Measurements from ENCODE around the gene UQCRC2.
"Not testable (repeated sequence)": the region's sequence is repeated elsewhere in the genome, so short reads cannot be mapped to it uniquely, and the experiment has no call there.

UQCRC2 gene

DNA sequence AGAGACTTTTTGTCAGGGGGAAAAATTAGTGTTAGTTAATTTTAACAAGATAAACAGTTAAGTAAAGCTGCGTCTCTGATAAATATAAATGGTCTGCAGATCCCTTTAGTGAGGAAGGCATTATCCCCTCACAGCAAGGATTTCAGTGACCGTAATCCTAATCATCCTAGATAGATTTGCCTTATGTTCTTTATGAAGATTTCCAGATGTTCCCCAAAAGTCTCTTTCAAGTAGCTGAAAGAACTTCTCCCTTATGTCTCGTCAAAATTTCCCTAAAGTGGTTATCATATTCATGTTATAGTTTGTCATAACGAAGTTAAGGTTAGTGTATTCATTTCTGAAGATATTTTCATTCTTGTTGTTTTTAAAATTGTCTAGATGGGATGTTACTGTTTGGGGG is 60.3 kb downstream of the UQCRC2 start:
- DNase-seq (ENCODE audit: low read depth): no peak
- H3K4me3 ChIP-seq (ENCODE audit: low read depth, low read length): no peak overlapping the region
- TF ChIP-seq, protein P1, sequence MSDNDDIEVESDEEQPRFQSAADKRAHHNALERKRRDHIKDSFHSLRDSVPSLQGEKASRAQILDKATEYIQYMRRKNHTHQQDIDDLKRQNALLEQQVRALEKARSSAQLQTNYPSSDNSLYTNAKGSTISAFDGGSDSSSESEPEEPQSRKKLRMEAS (IDR thresholded peaks at IDR 0.05; ENCODE audit: low read depth, low read length): no peak
- TF ChIP-seq CTCF (IDR thresholded peaks at IDR 0.05; ENCODE audit: low read depth, low read length): no peak
- no peak for TF ChIP-seq POLR2A (IDR thresholded peaks at IDR 0.05; ENCODE audit: extremely low read depth, insufficient read length)
- TF ChIP-seq MYC (IDR thresholded peaks at IDR 0.05; ENCODE audit: low read depth, low read length): no peak

DNA sequence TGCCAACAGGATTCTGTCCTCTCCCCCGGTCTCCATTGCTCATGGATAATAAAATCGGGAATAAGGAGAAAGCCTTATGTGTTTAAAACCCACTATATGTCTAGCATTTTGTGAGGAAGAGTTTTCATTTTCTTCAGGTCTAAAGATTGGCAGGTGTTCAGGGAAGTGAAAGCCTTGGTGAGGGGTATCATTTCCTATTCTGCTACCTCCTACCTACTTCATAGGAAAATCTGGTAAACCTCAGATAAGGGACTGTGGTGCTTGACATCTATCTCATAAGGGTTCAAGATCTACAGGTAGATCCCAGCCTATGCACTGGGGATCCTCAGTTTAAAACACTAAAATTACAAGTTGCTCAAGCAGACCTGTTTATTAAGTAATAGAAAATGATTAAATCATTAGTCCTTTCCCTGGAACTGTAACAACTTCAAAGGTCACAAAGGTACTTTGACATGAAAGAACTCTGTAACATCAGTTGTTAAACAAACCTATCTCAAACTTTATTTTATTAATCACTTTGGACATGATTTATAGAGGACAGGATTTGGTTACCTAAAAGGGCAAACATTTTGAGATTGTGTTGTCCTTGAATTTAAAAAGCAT is 61.2 kb downstream of the UQCRC2 start:
- TF ChIP-seq, protein P1 (IDR thresholded peaks at IDR 0.05; ENCODE audit: low read depth, low read length): no peak
- TF ChIP-seq MYC (IDR thresholded peaks at IDR 0.05; ENCODE audit: low read depth, low read length) (no peak), CTCF (IDR thresholded peaks at IDR 0.05; ENCODE audit: low read depth, low read length) (no peak), POLR2A (IDR thresholded peaks at IDR 0.05; ENCODE audit: extremely low read depth, insufficient read length) (no peak)
- H3K4me3 ChIP-seq (ENCODE audit: low read depth, low read length): no peak overlapping the region
- no peak for DNase-seq (ENCODE audit: low read depth)

DNA sequence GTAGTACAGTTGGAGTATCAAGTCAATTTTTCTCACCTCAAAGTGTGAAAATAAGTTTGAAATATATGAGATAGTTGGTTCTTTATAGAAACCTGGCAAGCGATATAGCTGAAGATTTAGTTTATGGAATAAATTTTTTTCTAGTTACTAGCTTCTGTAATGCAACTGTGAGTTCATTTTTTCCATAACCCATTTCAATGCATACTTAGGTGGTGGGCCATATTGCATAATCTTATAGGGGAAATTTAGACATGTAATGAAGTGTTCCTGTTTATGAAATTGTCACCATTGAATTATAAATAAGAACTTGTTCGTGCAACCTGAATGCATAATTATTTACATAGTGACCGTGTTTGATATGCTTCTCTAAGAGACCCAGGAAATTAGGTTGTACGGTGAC is 63.8 kb downstream of the UQCRC2 start:
- no peak for TF ChIP-seq CTCF (IDR thresholded peaks at IDR 0.05; ENCODE audit: low read depth, low read length)
- no peak for DNase-seq (ENCODE audit: low read depth)
- H3K4me3 ChIP-seq (ENCODE audit: low read depth, low read length): no peak overlapping the region

DNA sequence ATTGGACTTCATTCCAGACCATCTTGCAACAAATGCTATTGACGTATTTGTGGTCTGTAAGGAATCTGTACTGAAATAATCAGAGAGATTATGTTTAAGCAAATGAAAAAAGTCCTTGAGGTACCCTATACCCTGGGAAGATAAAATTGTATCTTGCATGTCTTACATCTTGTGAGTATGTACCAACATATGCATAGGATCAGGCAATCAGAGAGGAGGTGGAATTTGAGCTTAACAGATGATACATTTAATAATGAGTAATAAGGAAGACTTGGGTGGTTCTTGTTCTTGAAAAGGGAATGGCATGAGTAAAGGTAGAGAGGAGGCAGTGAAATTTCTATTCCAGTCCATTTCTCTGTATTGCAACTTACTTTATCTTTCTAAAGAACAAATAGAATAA is 65.4 kb downstream of the UQCRC2 start:
- TF ChIP-seq CTCF (IDR thresholded peaks at IDR 0.05; ENCODE audit: low read depth, low read length) (no peak), MYC (IDR thresholded peaks at IDR 0.05; ENCODE audit: low read depth, low read length) (no peak), POLR2A (IDR thresholded peaks at IDR 0.05; ENCODE audit: extremely low read depth, insufficient read length) (no peak)
- TF ChIP-seq, protein P1 (IDR thresholded peaks at IDR 0.05; ENCODE audit: low read depth, low read length): no peak
- no peak for DNase-seq (ENCODE audit: low read depth)

GRCh38 chr16:22022151-22022550 is 69.0 kb downstream of the UQCRC2 start:
- DNase-seq (ENCODE audit: low read depth): no peak
- H3K4me3 ChIP-seq (ENCODE audit: low read depth, low read length): no peak overlapping the region
- TF ChIP-seq MYC (IDR thresholded peaks at IDR 0.05; ENCODE audit: low read depth, low read length) (no peak), POLR2A (IDR thresholded peaks at IDR 0.05; ENCODE audit: extremely low read depth, insufficient read length) (no peak), CTCF (IDR thresholded peaks at IDR 0.05; ENCODE audit: low read depth, low read length) (no peak)
- TF ChIP-seq, protein P1 (IDR thresholded peaks at IDR 0.05; ENCODE audit: low read depth, low read length): no peak

More for the DNA sequence above, 65.4 kb downstream of the UQCRC2 start:
- no peak overlapping the region for H3K4me3 ChIP-seq (ENCODE audit: low read depth, low read length)

- H3K4me3 ChIP-seq (ENCODE audit: low read depth, low read length): no peak overlapping the region
- TF ChIP-seq MYC (IDR thresholded peaks at IDR 0.05; ENCODE audit: low read depth, low read length) (no peak), POLR2A (IDR thresholded peaks at IDR 0.05; ENCODE audit: extremely low read depth, insufficient read length) (no peak), CTCF (IDR thresholded peaks at IDR 0.05; ENCODE audit: low read depth, low read length) (no peak)
- TF ChIP-seq, protein P1 (IDR thresholded peaks at IDR 0.05; ENCODE audit: low read depth, low read length): no peak
- no peak for DNase-seq (ENCODE audit: low read depth)
Observed at GRCh38 chr16:22023505-22023904, 70.3 kb downstream of the UQCRC2 start.

DNA sequence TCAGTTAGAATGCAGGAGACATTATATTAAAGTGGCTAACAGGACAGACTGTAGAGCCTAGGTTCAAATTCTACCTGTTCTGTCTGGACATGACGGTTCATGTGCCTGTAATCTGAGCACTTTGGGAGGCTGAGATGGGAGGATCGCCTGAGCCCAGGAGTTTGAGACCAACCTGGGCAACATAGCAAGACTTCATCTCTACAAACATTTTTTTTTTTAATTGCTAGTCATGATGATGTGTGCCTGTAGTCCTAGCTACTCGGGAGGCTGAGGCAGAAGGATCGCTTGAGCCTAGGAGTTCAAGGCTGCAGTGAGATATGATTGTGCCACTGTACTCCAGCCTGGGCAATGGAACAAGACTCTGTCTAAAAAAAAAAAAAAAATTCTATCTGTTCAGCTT is 71.6 kb downstream of the UQCRC2 start:
- DNase-seq (ENCODE audit: low read depth); H3K4me3 ChIP-seq (ENCODE audit: low read depth, low read length): not testable (repeated sequence)

All from NB4 (cell line).